ENCODE measurements around the gene PCDHGB4.
"Not testable (repeated sequence)": the region's sequence is repeated elsewhere in the genome, so short reads cannot be mapped to it uniquely, and the experiment has no call there.

The PCDHGB4 gene

DNA sequence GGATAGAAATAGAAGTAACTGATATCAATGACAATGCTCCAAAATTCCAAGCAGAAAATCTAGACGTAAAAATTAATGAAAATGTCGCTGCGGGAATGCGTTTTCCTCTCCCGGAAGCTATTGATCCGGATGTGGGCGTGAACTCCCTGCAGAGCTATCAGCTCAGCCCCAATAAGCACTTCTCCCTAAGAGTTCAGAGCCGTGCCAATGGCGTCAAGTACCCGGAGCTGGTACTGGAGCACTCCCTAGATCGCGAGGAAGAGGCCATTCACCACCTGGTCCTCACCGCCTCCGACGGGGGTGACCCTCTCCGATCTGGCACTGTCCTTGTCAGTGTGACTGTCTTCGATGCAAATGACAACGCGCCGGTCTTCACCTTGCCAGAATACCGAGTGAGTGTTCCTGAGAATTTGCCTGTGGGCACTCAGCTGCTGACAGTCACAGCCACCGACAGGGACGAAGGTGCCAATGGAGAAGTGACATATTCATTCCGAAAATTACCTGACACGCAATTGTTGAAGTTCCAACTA lies 26.1 kb downstream of the PCDHGB4 start:
- Histone ChIP-seq H3K27me3 (ENCODE audit: control insufficient read depth, low read length) (no peaks in the 10 kb centered on the region), H3K27ac (ENCODE audit: low read depth, low read length) (no peak overlapping the region), H3F3A (ENCODE audit: control insufficient read depth, insufficient read depth) (no peaks in the 10 kb centered on the region), H3K9me2 (replicated peaks; ENCODE audit: control insufficient read depth, low read length) (no peaks in the 10 kb centered on the region), H3K4me3 (ENCODE audit: low read length) (no peak overlapping the region), H3K79me2 (ENCODE audit: control insufficient read depth, low read length) (no peaks in the 10 kb centered on the region), H3K36me3 (ENCODE audit: control insufficient read depth, low read length) (peaks cover 19% of the 10 kb centered on the region), H3K4me1 (ENCODE audit: control insufficient read depth, low read length) (no peaks in the 10 kb centered on the region), H4K20me1 (ENCODE audit: control insufficient read depth, insufficient read depth, low read depth, low read length) (no peaks in the 10 kb centered on the region), H3K4me2 (ENCODE audit: low read length) (no peak overlapping the region), H3K9me3 (ENCODE audit: control insufficient read depth, insufficient read depth, low read length) (peaks cover 24% of the 10 kb centered on the region; the same call in 1 of the 2 replicates)
- TF ChIP-seq EZH2phosphoT487 (IDR thresholded peaks at IDR 0.05; ENCODE audit: borderline replicate concordance, low read length) = no peak
- TF ChIP-seq, protein P1, sequence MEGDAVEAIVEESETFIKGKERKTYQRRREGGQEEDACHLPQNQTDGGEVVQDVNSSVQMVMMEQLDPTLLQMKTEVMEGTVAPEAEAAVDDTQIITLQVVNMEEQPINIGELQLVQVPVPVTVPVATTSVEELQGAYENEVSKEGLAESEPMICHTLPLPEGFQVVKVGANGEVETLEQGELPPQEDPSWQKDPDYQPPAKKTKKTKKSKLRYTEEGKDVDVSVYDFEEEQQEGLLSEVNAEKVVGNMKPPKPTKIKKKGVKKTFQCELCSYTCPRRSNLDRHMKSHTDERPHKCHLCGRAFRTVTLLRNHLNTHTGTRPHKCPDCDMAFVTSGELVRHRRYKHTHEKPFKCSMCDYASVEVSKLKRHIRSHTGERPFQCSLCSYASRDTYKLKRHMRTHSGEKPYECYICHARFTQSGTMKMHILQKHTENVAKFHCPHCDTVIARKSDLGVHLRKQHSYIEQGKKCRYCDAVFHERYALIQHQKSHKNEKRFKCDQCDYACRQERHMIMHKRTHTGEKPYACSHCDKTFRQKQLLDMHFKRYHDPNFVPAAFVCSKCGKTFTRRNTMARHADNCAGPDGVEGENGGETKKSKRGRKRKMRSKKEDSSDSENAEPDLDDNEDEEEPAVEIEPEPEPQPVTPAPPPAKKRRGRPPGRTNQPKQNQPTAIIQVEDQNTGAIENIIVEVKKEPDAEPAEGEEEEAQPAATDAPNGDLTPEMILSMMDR (IDR thresholded peaks at IDR 0.05; ENCODE audit: low read depth, low read length, poor library complexity, severe bottlenecking) = no peak

DNA sequence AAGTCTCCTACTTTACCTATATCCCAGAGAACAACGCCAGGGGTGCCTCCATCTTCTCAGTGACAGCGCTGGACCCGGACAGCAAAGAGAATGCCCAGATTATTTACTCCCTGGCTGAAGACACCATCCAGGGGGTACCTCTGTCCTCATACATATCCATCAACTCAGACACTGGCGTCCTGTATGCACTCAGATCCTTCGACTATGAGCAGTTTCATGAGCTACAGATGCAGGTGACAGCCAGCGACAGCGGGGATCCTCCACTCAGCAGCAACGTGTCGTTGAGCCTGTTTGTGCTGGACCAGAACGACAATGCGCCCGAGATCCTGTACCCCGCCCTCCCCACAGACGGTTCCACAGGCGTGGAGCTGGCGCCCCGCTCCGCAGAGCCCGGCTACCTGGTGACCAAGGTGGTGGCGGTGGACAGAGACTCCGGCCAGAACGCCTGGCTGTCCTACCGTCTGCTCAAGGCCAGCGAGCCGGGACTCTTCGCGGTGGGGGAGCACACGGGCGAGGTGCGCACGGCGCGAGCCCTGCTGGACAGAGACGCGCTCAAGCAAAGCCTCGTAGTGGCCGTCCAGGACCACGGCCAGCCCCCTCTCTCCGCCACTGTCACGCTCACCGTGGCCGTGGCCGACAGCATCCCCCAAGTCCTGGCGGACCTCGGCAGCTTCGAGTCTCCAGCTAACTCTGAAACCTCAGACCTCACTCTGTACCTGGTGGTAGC lies 27.2 kb downstream of the PCDHGB4 start:
- H3K27ac ChIP-seq (ENCODE audit: low read depth, low read length); H3K4me1 ChIP-seq (ENCODE audit: control insufficient read depth, low read length); H3F3A ChIP-seq (ENCODE audit: control insufficient read depth, insufficient read depth); H4K20me1 ChIP-seq (ENCODE audit: control insufficient read depth, insufficient read depth, low read depth, low read length); H3K27me3 ChIP-seq (ENCODE audit: control insufficient read depth, low read length); H3K79me2 ChIP-seq (ENCODE audit: control insufficient read depth, low read length); H3K4me3 ChIP-seq (ENCODE audit: low read length); H3K4me2 ChIP-seq (ENCODE audit: low read length); H3K9me2 ChIP-seq (replicated peaks; ENCODE audit: control insufficient read depth, low read length): not testable (repeated sequence)
- Histone ChIP-seq H3K9me3 (ENCODE audit: control insufficient read depth, insufficient read depth, low read length) (peaks cover 27% of the 10 kb centered on the region; the same call in 1 of the 2 replicates), H3K36me3 (ENCODE audit: control insufficient read depth, low read length) (peaks cover 19% of the 10 kb centered on the region)

DNA sequence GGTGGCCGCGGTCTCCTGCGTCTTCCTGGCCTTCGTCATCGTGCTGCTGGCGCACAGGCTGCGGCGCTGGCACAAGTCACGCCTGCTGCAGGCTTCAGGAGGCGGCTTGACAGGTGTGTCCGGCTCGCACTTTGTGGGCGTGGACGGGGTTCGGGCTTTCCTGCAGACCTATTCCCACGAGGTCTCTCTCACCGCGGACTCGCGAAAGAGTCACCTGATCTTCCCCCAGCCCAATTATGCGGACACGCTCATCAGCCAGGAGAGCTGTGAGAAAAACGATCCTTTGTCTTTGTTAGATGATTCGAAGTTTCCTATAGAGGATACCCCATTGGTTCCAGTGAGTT lies 27.7 kb downstream of the PCDHGB4 start:
- Histone ChIP-seq H3K9me3 (ENCODE audit: control insufficient read depth, insufficient read depth, low read length) (peaks cover 30% of the 10 kb centered on the region; the same call in 1 of the 2 replicates), H3K36me3 (ENCODE audit: control insufficient read depth, low read length) (peaks cover 19% of the 10 kb centered on the region)
- H3K4me2 ChIP-seq (ENCODE audit: low read length); H3K9me2 ChIP-seq (replicated peaks; ENCODE audit: control insufficient read depth, low read length); H3K79me2 ChIP-seq (ENCODE audit: control insufficient read depth, low read length); H3K27ac ChIP-seq (ENCODE audit: low read depth, low read length); H3F3A ChIP-seq (ENCODE audit: control insufficient read depth, insufficient read depth); H3K27me3 ChIP-seq (ENCODE audit: control insufficient read depth, low read length); H4K20me1 ChIP-seq (ENCODE audit: control insufficient read depth, insufficient read depth, low read depth, low read length); H3K4me1 ChIP-seq (ENCODE audit: control insufficient read depth, low read length); H3K4me3 ChIP-seq (ENCODE audit: low read length): not testable (repeated sequence)

DNA sequence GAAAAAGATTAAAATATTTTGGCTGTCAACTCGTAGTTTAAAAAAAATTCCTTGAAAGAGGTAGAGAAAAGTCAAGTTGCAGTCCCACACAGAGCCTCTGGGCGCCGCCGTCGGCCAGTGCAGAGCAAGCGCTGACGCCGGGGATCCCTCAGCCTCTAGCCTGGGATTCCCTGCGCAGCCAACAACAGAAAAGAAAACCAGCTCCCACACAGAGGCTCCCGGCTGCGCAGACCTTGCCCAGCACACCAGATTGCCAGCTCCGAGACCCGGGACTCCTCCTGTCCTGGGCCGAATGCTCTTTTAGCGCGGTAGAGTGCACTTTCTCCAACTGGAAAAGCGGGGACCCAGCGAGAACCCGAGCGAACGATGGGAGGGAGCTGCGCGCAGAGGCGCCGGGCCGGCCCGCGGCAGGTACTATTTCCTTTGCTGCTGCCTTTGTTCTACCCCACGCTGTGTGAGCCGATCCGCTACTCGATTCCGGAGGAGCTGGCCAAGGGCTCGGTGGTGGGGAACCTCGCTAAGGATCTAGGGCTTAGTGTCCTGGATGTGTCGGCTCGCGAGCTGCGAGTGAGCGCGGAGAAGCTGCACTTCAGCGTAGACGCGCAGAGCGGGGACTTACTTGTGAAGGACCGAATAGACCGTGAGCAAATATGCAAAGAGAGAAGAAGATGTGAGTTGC lies 30.1 kb downstream of the PCDHGB4 start, which contains the start of gene PCDHGB7:
Gene PCDHGB7, plus strand, starts transcription at position 184 of the 679 bp plus-strand sequence. Its CDS starts 183 bp downstream, at position 367.
- peaks cover 45% of the 10 kb centered on the region; the same call in 1 of the 2 replicates for H3K9me3 ChIP-seq (ENCODE audit: control insufficient read depth, insufficient read depth, low read length)
- H3F3A ChIP-seq (ENCODE audit: control insufficient read depth, insufficient read depth); H3K27me3 ChIP-seq (ENCODE audit: control insufficient read depth, low read length); H3K4me3 ChIP-seq (ENCODE audit: low read length); H3K79me2 ChIP-seq (ENCODE audit: control insufficient read depth, low read length); H3K27ac ChIP-seq (ENCODE audit: low read depth, low read length); H3K9me2 ChIP-seq (replicated peaks; ENCODE audit: control insufficient read depth, low read length); H3K4me2 ChIP-seq (ENCODE audit: low read length); H4K20me1 ChIP-seq (ENCODE audit: control insufficient read depth, insufficient read depth, low read depth, low read length); H3K4me1 ChIP-seq (ENCODE audit: control insufficient read depth, low read length): not testable (repeated sequence)
- H3K36me3 ChIP-seq (ENCODE audit: control insufficient read depth, low read length) = peaks cover 19% of the 10 kb centered on the region

All from DOHH2 (cell line).